SK-N-MC (cell line): ENCODE measurements around the gene RNF213.
"Not testable (repeated sequence)": the region's sequence is repeated elsewhere in the genome, so short reads cannot be mapped to it uniquely, and the experiment has no call there.

Experiments
- DNase-seq: peaks from one replicate; pipeline ENCODE4 v3.0.0-alpha.2; 2011; ENCODE audit warnings: low read depth, low spot score
- H3K27ac ChIP-seq: fragments of 200-600 bp; sonication (generic); 2 replicates; pipeline ENCODE4 v1.5.1; 2016; ENCODE audit warnings: mixed run types
- H3K36me3 ChIP-seq: fragments of 200-600 bp; sonication (generic); 2 replicates; pipeline ENCODE4 v1.6.1; 2017; ENCODE audit warnings: antibody characterized with exemption, low read length, mixed read lengths; ENCODE audit not compliant: insufficient read depth
- H3K4me3 ChIP-seq: fragments of 200-600 bp; sonication (generic); 2 replicates; pipeline ENCODE4 v1.5.1; 2016
- H3K9ac ChIP-seq: fragments of 200-600 bp; sonication (generic); 2 replicates; pipeline ENCODE4 v1.8.0; 2017; ENCODE audit warnings: mixed run types, mixed read lengths; ENCODE audit not compliant: insufficient read length
- H3K9me3 ChIP-seq: fragments of 200-600 bp; sonication (generic); 2 replicates; pipeline ENCODE4 v1.6.1; 2017; ENCODE audit warnings: low read depth, mild to moderate bottlenecking, antibody characterized with exemption, low read length, moderate library complexity, mixed read lengths
- EZH2 ChIP-seq: fragments of 200-600 bp; sonication (generic); IDR thresholded peaks from one replicate; pipeline ENCODE4 v1.6.1; 2017; ENCODE audit warnings: antibody characterized with exemption
- FOXP2 ChIP-seq: optimal IDR thresholded peaks from 2 replicates; pipeline ENCODE3; 2011; ENCODE audit warnings: mild to moderate bottlenecking, moderate library complexity; ENCODE audit not compliant: insufficient read depth; ENCODE audit errors: extremely low read length, control extremely low read depth
- POLR2AphosphoS5 ChIP-seq: IDR thresholded peaks from 2 replicates; pipeline ENCODE4 v1.6.1; 2012; ENCODE audit warnings: mild to moderate bottlenecking, low read depth, low read length, borderline replicate concordance

The RNF213 gene

GRCh38 chr17:80319262-80319998, 58.8 kb downstream of the RNF213 start:
- Histone ChIP-seq H3K4me3 (no peak overlapping the region), H3K9me3 (no peaks in the 10 kb centered on the region), H3K9ac (no peak overlapping the region), H3K27ac (no peak overlapping the region), H3K36me3 (no peaks in the 10 kb centered on the region; the same call in 1 of the 2 replicates)
- no peak for TF ChIP-seq EZH2
- TF ChIP-seq FOXP2, result no peak
- no peak for DNase-seq

- no peak for TF ChIP-seq EZH2
- no peak for TF ChIP-seq POLR2AphosphoS5
- TF ChIP-seq FOXP2, result no peak
- no peak overlapping the region for H3K27ac ChIP-seq
Measured at GRCh38 chr17:80319999-80320344, 59.3 kb downstream of the RNF213 start.

GRCh38 chr17:80320496-80320895, 59.8 kb downstream of the RNF213 start:
- Histone ChIP-seq H3K9ac (no peak overlapping the region), H3K27ac (no peak overlapping the region), H3K9me3 (no peaks in the 10 kb centered on the region), H3K36me3 (no peaks in the 10 kb centered on the region; the same call in 1 of the 2 replicates), H3K4me3 (no peak overlapping the region)
- TF ChIP-seq POLR2AphosphoS5, result no peak
- no peak for TF ChIP-seq FOXP2
- TF ChIP-seq EZH2, result no peak
- DNase-seq, result no peak

More at GRCh38 chr17:80319999-80320344, 59.3 kb downstream of the RNF213 start:
- Histone ChIP-seq H3K9me3 (no peaks in the 10 kb centered on the region), H3K36me3 (no peaks in the 10 kb centered on the region; the same call in 1 of the 2 replicates), H3K9ac (no peak overlapping the region), H3K4me3 (no peak overlapping the region)
- no peak for DNase-seq

GRCh38 chr17:80322864-80323263, 62.2 kb downstream of the RNF213 start:
- Histone ChIP-seq H3K4me3 (no peak overlapping the region), H3K27ac (no peak overlapping the region), H3K9me3 (no peaks in the 10 kb centered on the region), H3K36me3 (no peaks in the 10 kb centered on the region; the same call in 1 of the 2 replicates), H3K9ac (no peak overlapping the region)
- TF ChIP-seq POLR2AphosphoS5 (no peak), FOXP2 (no peak), EZH2 (no peak)
- no peak for DNase-seq

- Histone ChIP-seq H3K36me3 (peaks cover 6% of the 10 kb centered on the region; the same call in 1 of the 2 replicates), H3K4me3 (no peak overlapping the region), H3K9me3 (no peaks in the 10 kb centered on the region), H3K27ac (no peak overlapping the region), H3K9ac (no peak overlapping the region)
- DNase-seq, result no peak
- TF ChIP-seq POLR2AphosphoS5 (no peak), EZH2 (no peak), FOXP2 (no peak)
Measured at GRCh38 chr17:80323982-80324381, 63.3 kb downstream of the RNF213 start.

GRCh38 chr17:80327518-80327917, 66.9 kb downstream of the RNF213 start:
- no peaks in the 10 kb centered on the region for H3K9me3 ChIP-seq
- no peak overlapping the region for H3K4me3 ChIP-seq
- H3K36me3 ChIP-seq, result peaks cover 10% of the 10 kb centered on the region; the same call in 1 of the 2 replicates
- no peak overlapping the region for H3K9ac ChIP-seq
- H3K27ac ChIP-seq, result no peak overlapping the region
- no peak for DNase-seq
- TF ChIP-seq POLR2AphosphoS5 (no peak), FOXP2 (no peak), EZH2 (no peak)

GRCh38 chr17:80328634-80329380, 68.2 kb downstream of the RNF213 start:
- no peak overlapping the region for H3K27ac ChIP-seq
- DNase-seq, result no peak
- peaks cover 10% of the 10 kb centered on the region; the same call in 1 of the 2 replicates for H3K36me3 ChIP-seq
- H3K9me3 ChIP-seq, result no peaks in the 10 kb centered on the region
- TF ChIP-seq FOXP2 (no peak), POLR2AphosphoS5 (no peak), EZH2 (no peak)
- no peak overlapping the region for H3K9ac ChIP-seq
- no peak overlapping the region for H3K4me3 ChIP-seq

- not testable (repeated sequence) for H3K9me3 ChIP-seq, DNase-seq, H3K27ac ChIP-seq, H3K9ac ChIP-seq, H3K4me3 ChIP-seq, H3K36me3 ChIP-seq
Measured at GRCh38 chr17:80329421-80329820, 68.8 kb downstream of the RNF213 start.
